ENCODE measurements around the gene NTNG1.

The NTNG1 gene

GRCh38 chr1:107255469-107255868 is 114.6 kb downstream of the NTNG1 start:
- no peak for DNase-seq (ENCODE audit: low read depth, low spot score)

GRCh38 chr1:107262467-107263286 is 121.8 kb downstream of the NTNG1 start:
- no peak for DNase-seq (ENCODE audit: low read depth, low spot score)

- DNase-seq (ENCODE audit: low read depth, low spot score): no peak
Measured at GRCh38 chr1:107263291-107263915, 122.6 kb downstream of the NTNG1 start.

- DNase-seq (ENCODE audit: low read depth, low spot score): no peak
Measured at GRCh38 chr1:107264007-107264406, 123.2 kb downstream of the NTNG1 start.

GRCh38 chr1:107264561-107264960 is 123.7 kb downstream of the NTNG1 start:
- no peak for DNase-seq (ENCODE audit: low read depth, low spot score)

- DNase-seq (ENCODE audit: low read depth, low spot score): no peak
Measured at GRCh38 chr1:107267489-107267888, 126.7 kb downstream of the NTNG1 start.

- DNase-seq (ENCODE audit: low read depth, low spot score): no peak
Measured at GRCh38 chr1:107272321-107272720, 131.5 kb downstream of the NTNG1 start.

GRCh38 chr1:107273515-107273914 is 132.7 kb downstream of the NTNG1 start:
- no peak for DNase-seq (ENCODE audit: low read depth, low spot score)

- no peak for DNase-seq (ENCODE audit: low read depth, low spot score)
Measured at GRCh38 chr1:107274227-107274626, 133.4 kb downstream of the NTNG1 start.

GRCh38 chr1:107276247-107276646 is 135.4 kb downstream of the NTNG1 start:
- no peak for DNase-seq (ENCODE audit: low read depth, low spot score)

GRCh38 chr1:107277022-107277421 is 136.2 kb downstream of the NTNG1 start:
- no peak for DNase-seq (ENCODE audit: low read depth, low spot score)

GRCh38 chr1:107286125-107286524 is 145.3 kb downstream of the NTNG1 start:
- DNase-seq (ENCODE audit: low read depth, low spot score): no peak

GRCh38 chr1:107291987-107292386 is 151.1 kb downstream of the NTNG1 start:
- no peak for DNase-seq (ENCODE audit: low read depth, low spot score)

- no peak for DNase-seq (ENCODE audit: low read depth, low spot score)
Measured at GRCh38 chr1:107293901-107294613, 153.2 kb downstream of the NTNG1 start.

- DNase-seq (ENCODE audit: low read depth, low spot score): no peak
Measured at GRCh38 chr1:107294686-107295085, 153.8 kb downstream of the NTNG1 start.

- DNase-seq (ENCODE audit: low read depth, low spot score): no peak
Measured at GRCh38 chr1:107297681-107298080, 156.8 kb downstream of the NTNG1 start.

- no peak for DNase-seq (ENCODE audit: low read depth, low spot score)
Measured at GRCh38 chr1:107298526-107298925, 157.7 kb downstream of the NTNG1 start.

- no peak for DNase-seq (ENCODE audit: low read depth, low spot score)
Measured at GRCh38 chr1:107299521-107299920, 158.7 kb downstream of the NTNG1 start.

GRCh38 chr1:107309962-107310361 is 169.1 kb downstream of the NTNG1 start:
- DNase-seq (ENCODE audit: low read depth, low spot score): no peak

- no peak for DNase-seq (ENCODE audit: low read depth, low spot score)
Measured at GRCh38 chr1:107315652-107316051, 174.8 kb downstream of the NTNG1 start.

- no peak for DNase-seq (ENCODE audit: low read depth, low spot score)
Measured at GRCh38 chr1:107318932-107319331, 178.1 kb downstream of the NTNG1 start.

- no peak for DNase-seq (ENCODE audit: low read depth, low spot score)
Measured at GRCh38 chr1:107323784-107324183, 182.9 kb downstream of the NTNG1 start.

Data from smooth muscle cell of the brain vasculature (primary cell).